ENCODE measurements around the gene PSMD11. TPM values are rescaled to one million over a fixed set of nuclear protein-coding genes. Genes with fewer than 3 reads are reported as not detected.

The PSMD11 gene
- total RNA-seq, 1 experiment from 2014 or later, result 169 TPM

- H3K18ac ChIP-seq (ENCODE audit: insufficient read length, low read depth, low read length), result no peak overlapping the region
- no peak overlapping the region for H2BK5ac ChIP-seq (ENCODE audit: insufficient read length, low read length)
- no peaks in the 10 kb centered on the region for H3K79me2 ChIP-seq (ENCODE audit: insufficient read depth, low read length)
- H4K5ac ChIP-seq (ENCODE audit: insufficient read length, low read depth, low read length), result no peak overlapping the region
- Mint-ChIP-seq H3K27me3 (ENCODE audit: low read depth) (no peaks in the 10 kb centered on the region), H3K4me3 (no peak overlapping the region; a peak in 1 of 5 replicates), H3K9me3 (no peaks in the 10 kb centered on the region), H3K4me1 (peaks cover 44 to 49% of the 10 kb centered on the region in 2 experiments), H3K27ac (no peak overlapping the region), H3K36me3 (ENCODE audit: insufficient read depth in 1 of 3, low read depth in 3 of 3) (peaks cover 6 to 14% (median 12%) of the 10 kb centered on the region in 3 experiments; a peak in 6 of 7 replicates)
- H3K27me3 ChIP-seq (ENCODE audit: insufficient read depth, low read length), result no peaks in the 10 kb centered on the region
- no peaks in the 10 kb centered on the region for H3K23me2 ChIP-seq (ENCODE audit: insufficient read length, low read depth, low read length, poor library complexity, severe bottlenecking)
- H2BK20ac ChIP-seq (ENCODE audit: low read depth, low read length, poor library complexity, severe bottlenecking), result no peak overlapping the region
- H4K91ac ChIP-seq (ENCODE audit: insufficient read length, low read depth, low read length), result no peak overlapping the region
- H3K23ac ChIP-seq (ENCODE audit: insufficient read length, low read depth, low read length), result no peak overlapping the region
- H2BK120ac ChIP-seq (ENCODE audit: low read depth, low read length, poor library complexity, severe bottlenecking), result no peak overlapping the region
- no peak overlapping the region for H3K27ac ChIP-seq (ENCODE audit: insufficient read length, low read depth, low read length)
- no peak overlapping the region for H2AFZ ChIP-seq (ENCODE audit: low read length)
- H3K9ac ChIP-seq (ENCODE audit: extremely low read depth, insufficient read length, low read length), result no peak overlapping the region
- no peak overlapping the region for H3K4me2 ChIP-seq (ENCODE audit: insufficient read depth, insufficient read length, low read length)
- no peak for DNase-seq
- no peak overlapping the region for H3K4ac ChIP-seq (ENCODE audit: low read depth, low read length)
- no peaks in the 10 kb centered on the region for H3K9me3 ChIP-seq (ENCODE audit: control insufficient read depth, low read depth, low read length)
- H2AK5ac ChIP-seq (ENCODE audit: insufficient read length, low read length), result no peak overlapping the region
- H4K8ac ChIP-seq (replicated peaks; ENCODE audit: insufficient read length, low read depth, low read length), result no peak overlapping the region
- H2BK12ac ChIP-seq (ENCODE audit: insufficient read length, low read depth, low read length), result no peak overlapping the region
- H4K20me1 ChIP-seq (ENCODE audit: control insufficient read depth, insufficient read depth, insufficient read length), result no peaks in the 10 kb centered on the region
- no peaks in the 10 kb centered on the region for H3K4me1 ChIP-seq (ENCODE audit: insufficient read depth, low read length)
- no peak for TF ChIP-seq CTCF (conservative IDR thresholded peaks at IDR 0.05)
- H3K79me1 ChIP-seq (ENCODE audit: insufficient read depth, low read depth, low read length, poor library complexity, severe bottlenecking), result no peaks in the 10 kb centered on the region
- H3T11ph ChIP-seq (ENCODE audit: low read length), result no peak overlapping the region
- no CpG with 5 or more reads among the region's 11 CpGs for WGBS (ENCODE audit: extremely low coverage, insufficient read length, low lambda C conversion rate)
- no peak overlapping the region for H3K14ac ChIP-seq (ENCODE audit: insufficient read depth, low read length)
- H2BK15ac ChIP-seq (ENCODE audit: low read depth, low read length), result no peak overlapping the region
- no peak overlapping the region for H3K56ac ChIP-seq (ENCODE audit: insufficient read length, low read depth, low read length)
Observed at GRCh38 chr17:32493976-32494513, 49.7 kb downstream of the PSMD11 start.
